Rectal smooth muscle tissue (tissue), 1 donor: ENCODE data around the gene CROCC2.

Source experiments
- H3K27ac ChIP-seq: one replicate; pipeline ENCODE4 v1.7.0; 2013; ENCODE audit warnings: low read depth, low read length, inconsistent platforms
- H3K27me3 ChIP-seq: one replicate; pipeline ENCODE4 v1.7.0; 2013; ENCODE audit warnings: low read length; ENCODE audit not compliant: control insufficient read depth, insufficient read depth
- H3K36me3 ChIP-seq: one replicate; pipeline ENCODE4 v1.7.0; 2013; ENCODE audit warnings: low read length; ENCODE audit not compliant: control insufficient read depth, insufficient read depth
- H3K4me1 ChIP-seq: one replicate; pipeline ENCODE4 v1.7.0; 2013; ENCODE audit warnings: low read length; ENCODE audit not compliant: control insufficient read depth, insufficient read depth
- H3K4me3 ChIP-seq: one replicate; pipeline ENCODE4 v1.7.0; 2013; ENCODE audit warnings: low read length
- H3K9ac ChIP-seq: one replicate; pipeline ENCODE4 v1.7.0; 2013; ENCODE audit warnings: low read length

Gene CROCC2

DNA sequence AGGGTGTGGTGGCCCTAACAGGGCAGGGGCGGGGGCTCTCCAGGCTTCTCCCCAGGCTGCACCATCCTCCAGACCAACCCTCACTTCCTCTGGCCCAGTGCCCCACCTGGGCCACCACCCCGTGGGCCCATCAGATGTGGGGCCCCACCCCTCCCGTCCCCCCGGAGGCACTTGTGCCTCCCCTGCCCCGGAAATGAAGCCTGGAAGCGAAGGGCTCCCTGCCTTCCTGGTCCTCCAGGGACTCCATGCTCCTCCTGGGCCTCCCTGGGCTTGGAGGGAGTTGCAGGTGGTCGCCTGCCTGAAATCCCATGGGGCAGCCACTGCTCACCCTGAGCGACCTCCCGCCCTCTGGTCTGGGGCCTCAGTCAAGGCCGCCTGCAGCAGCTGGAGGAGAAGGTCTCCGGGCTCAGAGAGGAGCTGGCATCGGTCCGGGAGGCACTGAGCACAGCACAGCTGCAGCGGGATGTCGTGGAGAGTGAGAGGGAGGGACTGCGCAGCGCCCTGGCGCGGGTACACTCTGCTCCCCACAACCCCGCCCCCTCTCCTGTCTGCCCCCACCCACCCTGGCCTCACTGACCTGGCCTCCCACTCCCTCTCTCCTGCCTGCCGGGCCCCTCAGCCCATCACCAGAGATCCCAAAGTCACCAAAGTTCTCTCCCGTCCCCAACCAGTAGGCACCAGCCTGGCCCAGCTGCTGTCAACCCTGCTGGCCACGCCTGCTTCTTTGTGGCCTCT is 28.0 kb downstream of the CROCC2 start:
- no peaks in the 10 kb centered on the region for H3K36me3 ChIP-seq
- H3K9ac ChIP-seq = no peak overlapping the region
- no peak overlapping the region for H3K4me3 ChIP-seq
- no peaks in the 10 kb centered on the region for H3K4me1 ChIP-seq
- no peaks in the 10 kb centered on the region for H3K27me3 ChIP-seq
- no peak overlapping the region for H3K27ac ChIP-seq

DNA sequence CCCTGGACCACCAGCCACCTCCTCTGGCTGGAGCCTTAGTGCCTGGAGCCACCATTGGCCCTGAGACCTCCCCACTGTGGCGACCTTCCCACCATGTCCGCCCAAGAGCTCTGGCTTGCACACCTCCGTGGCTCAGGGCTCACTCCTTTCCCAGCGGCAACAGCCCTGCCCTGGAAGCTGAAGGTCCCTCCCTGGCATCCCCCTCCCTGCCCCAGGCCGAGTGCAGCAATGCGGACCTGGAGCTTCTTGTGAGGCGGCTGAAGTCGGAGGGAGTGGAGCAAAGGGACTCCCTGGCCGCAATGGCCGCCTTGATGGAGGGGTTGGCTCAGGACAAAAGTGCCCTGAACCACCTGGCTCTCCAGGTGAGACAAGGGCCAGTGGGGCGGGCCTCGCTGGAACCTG is 28.6 kb downstream of the CROCC2 start:
- Histone ChIP-seq H3K4me1 (no peaks in the 10 kb centered on the region), H3K36me3 (no peaks in the 10 kb centered on the region), H3K27ac (no peak overlapping the region), H3K27me3 (no peaks in the 10 kb centered on the region), H3K9ac (no peak overlapping the region), H3K4me3 (no peak overlapping the region)

DNA sequence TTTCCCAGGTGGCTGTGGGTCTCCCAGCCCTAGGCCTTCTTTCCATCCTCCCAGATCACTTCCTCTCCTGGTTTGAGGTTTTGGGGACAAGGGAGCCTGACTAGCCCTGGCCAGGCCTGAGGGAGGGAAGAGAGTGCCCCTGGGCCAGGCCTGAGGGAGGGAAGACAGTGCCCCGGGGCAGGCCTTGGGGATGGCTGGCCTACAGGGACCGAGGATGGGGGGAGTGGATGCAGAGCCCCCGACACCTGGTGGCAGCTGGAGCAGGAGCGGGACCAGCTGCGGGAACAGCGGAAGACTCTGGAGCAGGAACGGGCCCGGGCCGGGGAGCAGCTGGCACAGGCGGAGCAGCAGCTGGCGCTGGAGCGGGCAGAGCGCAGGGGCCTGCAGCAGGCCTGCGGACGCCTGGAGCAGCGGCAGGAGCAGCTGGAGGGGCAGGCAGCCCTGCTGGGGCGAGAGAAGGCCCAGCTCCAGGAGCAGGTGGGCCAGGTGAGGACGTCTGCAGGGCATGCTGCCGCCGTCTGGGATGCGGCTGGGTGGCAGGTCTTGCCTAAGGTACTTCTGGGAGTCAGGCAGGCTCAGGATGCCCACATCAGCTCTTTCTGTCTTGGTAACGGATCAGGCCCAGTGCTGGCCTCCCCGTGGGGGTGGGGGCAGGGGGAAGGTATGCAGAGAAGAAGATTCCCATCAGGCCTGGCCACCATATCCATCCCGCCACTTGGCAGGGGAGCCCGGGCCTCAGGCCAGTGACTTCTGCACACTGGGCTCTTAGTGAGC is 29.2 kb downstream of the CROCC2 start:
- H3K4me3 ChIP-seq = no peak overlapping the region
- H3K4me1 ChIP-seq = no peaks in the 10 kb centered on the region
- H3K27ac ChIP-seq = no peak overlapping the region
- no peaks in the 10 kb centered on the region for H3K27me3 ChIP-seq
- H3K36me3 ChIP-seq = no peaks in the 10 kb centered on the region
- H3K9ac ChIP-seq = no peak overlapping the region

DNA sequence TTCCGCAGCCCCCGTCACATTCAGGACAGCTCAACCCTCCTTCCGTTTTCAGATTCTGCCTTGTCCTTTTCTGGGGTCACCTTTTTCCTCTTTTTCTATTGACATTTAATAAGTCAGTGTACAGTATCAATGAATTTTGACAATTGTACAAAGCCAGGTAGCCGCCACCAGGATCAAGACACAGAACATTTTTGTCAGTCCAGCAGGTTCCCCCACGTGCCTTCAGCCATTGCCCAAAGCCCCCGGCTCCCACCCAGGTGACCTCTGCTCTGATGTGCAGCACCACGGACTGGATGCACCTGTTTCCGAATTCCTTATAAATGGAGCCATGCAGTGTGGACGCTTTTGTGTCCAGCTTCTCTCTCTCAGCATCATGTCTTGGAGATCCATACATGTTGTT is 30.0 kb downstream of the CROCC2 start:
- Histone ChIP-seq H3K4me3 (no peak overlapping the region), H3K4me1 (no peaks in the 10 kb centered on the region), H3K9ac (no peak overlapping the region), H3K36me3 (no peaks in the 10 kb centered on the region), H3K27me3 (no peaks in the 10 kb centered on the region), H3K27ac (no peak overlapping the region)

DNA sequence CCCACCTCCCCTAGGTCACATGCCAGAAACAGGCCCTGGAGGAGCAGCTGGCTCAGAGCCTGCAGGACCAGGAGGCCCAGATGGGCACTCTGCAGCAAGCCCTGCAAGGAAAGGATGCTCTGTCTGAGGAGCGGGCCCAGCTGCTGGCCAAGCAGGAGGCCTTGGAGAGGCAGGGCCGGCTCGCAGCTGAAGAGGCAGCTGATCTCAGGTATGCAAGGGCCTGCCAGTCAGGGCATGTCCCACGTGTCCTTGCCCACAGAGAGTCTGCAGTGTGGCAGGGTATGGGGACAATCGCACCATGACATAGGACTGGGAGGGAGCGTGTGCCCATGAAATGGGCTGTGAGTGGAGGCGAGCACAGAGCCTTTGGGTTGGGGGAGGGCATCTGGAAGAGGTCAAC is 39.9 kb downstream of the CROCC2 start:
- no peaks in the 10 kb centered on the region for H3K36me3 ChIP-seq
- H3K4me3 ChIP-seq = no peak overlapping the region
- H3K4me1 ChIP-seq = no peaks in the 10 kb centered on the region
- no peak overlapping the region for H3K9ac ChIP-seq
- H3K27me3 ChIP-seq = no peaks in the 10 kb centered on the region
- no peak overlapping the region for H3K27ac ChIP-seq

DNA sequence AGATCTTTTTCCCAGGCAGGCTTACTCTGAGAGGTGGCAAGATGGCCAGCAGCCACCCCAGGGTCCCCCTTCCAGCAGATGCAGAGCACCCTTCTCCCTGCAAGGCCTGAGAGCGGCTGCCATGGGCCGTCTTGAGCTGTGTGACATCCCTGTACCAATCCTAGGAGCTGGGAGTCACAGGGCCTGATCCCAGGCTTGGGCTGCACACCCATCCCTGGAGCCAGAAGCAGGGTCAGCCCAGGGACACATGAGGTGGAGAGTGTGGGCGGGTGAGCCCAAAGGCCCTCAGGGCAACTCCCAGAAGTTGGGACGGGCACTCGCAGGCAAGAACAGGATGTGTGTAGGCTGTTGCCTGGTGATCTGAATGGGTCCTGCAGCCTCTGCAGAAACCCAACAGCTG is 40.5 kb downstream of the CROCC2 start:
- no peak overlapping the region for H3K27ac ChIP-seq
- no peak overlapping the region for H3K4me3 ChIP-seq
- H3K9ac ChIP-seq = no peak overlapping the region
- no peaks in the 10 kb centered on the region for H3K36me3 ChIP-seq
- H3K4me1 ChIP-seq = no peaks in the 10 kb centered on the region
- H3K27me3 ChIP-seq = no peaks in the 10 kb centered on the region

DNA sequence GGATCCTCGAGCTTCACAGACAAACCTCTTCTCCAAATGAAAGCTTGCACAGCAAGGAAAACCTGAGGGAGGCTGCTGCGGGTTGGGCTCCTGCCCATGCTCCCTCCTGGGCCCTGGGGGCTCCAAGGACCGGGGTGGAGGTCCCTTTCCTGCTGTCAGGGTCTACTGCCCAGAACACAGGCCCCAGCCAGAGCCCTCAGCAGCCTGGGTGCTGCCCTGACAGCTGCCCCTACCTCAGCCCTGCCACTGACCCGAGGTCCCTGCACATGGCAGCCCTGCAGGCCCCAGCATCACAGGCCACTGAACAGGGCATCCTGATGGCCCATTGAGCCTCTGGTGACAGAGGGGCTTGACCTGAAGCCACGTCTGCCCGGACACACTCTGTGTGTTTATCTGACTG is 41.0 kb downstream of the CROCC2 start:
- no peak overlapping the region for H3K9ac ChIP-seq
- no peaks in the 10 kb centered on the region for H3K36me3 ChIP-seq
- H3K4me1 ChIP-seq = no peaks in the 10 kb centered on the region
- no peaks in the 10 kb centered on the region for H3K27me3 ChIP-seq
- no peak overlapping the region for H3K27ac ChIP-seq
- no peak overlapping the region for H3K4me3 ChIP-seq

DNA sequence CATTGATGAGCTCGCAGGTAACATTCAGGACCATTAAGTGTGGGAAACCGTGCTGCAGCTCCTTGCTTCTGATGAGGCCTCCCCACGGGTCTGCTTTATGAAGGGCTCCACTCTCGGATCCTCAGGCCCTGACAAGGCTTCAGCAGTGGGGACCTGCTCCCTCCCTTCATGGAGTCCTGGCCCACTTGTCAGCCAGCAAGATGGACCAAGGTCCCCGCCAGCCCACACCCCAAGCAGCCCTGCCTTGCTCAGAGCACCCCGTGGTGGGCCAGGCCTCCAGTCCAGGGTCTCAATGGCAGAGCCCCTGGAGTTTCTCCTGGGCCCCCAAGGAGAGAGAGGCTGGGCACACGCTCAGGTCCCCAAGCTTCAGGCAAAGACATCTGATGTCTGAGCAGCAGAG is 41.5 kb downstream of the CROCC2 start:
- H3K9ac ChIP-seq = no peak overlapping the region
- no peaks in the 10 kb centered on the region for H3K36me3 ChIP-seq
- no peak overlapping the region for H3K27ac ChIP-seq
- no peaks in the 10 kb centered on the region for H3K4me1 ChIP-seq
- no peak overlapping the region for H3K4me3 ChIP-seq
- no peaks in the 10 kb centered on the region for H3K27me3 ChIP-seq

DNA sequence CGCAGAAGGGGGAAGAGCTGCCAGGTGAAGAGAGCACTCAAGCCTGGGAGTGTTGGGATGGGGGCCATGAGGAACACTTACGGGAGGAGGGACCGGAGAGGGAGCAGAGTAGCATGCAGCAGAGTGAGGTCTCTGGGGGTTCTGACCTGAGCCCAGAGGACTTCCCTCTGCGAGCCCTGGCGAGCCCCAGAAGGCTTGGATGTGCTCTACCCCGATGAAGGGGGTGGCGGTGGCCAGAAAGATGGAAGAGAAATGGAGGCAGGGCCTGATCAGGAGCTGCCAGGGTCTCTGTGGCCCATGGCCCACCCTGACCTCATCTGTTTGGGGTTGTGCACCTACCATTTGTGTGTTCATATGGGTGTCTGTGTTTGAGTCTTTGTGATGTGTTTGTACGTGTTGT is 42.0 kb downstream of the CROCC2 start:
- H3K36me3 ChIP-seq = no peaks in the 10 kb centered on the region
- H3K9ac ChIP-seq = no peak overlapping the region
- H3K27ac ChIP-seq = no peak overlapping the region
- no peaks in the 10 kb centered on the region for H3K4me1 ChIP-seq
- no peak overlapping the region for H3K4me3 ChIP-seq
- no peaks in the 10 kb centered on the region for H3K27me3 ChIP-seq

DNA sequence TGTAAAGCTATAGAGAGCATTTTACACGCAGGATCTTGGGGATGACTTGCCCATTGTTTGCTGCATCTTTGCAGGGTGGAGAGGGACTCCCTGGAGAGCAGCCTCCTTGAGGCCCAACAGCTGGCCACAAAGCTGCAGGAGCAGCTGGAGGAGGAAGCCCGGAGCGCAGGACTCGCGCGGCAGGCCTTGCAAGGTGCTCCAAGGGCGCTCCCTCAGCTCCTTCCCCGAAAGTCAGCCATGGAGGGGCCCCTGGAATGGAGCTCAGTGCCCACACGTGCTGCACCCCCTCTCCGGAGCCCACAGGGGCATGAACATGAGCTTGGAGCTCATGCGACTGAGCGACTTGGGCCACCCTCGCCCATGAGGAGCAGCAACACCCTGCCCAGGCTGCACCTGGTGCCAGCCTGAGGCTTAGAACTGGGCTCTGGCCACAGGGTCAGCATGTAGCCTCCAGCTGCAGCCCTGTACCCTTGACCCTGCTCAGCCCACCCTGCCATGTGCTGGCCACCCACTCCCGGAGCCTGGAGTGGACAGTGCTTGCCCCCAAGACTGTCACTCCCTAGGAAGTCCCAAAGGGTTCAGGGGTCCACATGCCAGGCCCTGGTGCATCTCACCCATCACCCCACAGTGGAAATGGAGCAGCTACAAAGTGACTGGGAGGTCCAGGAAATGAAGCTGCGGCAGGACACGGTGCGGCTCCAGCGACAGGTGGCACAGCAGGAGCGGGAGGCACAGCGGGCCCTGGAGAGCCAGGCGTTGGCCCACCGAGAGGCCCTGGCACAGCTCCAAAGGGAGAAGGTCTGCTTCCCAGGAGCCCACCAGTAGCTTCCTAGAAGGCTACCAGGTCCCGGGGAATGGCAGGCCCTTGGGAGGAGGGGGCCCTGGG is 43.0 kb downstream of the CROCC2 start:
- Histone ChIP-seq H3K27me3 (no peaks in the 10 kb centered on the region), H3K4me1 (no peaks in the 10 kb centered on the region), H3K9ac (no peak overlapping the region), H3K27ac (no peak overlapping the region), H3K4me3 (no peak overlapping the region), H3K36me3 (no peaks in the 10 kb centered on the region)

DNA sequence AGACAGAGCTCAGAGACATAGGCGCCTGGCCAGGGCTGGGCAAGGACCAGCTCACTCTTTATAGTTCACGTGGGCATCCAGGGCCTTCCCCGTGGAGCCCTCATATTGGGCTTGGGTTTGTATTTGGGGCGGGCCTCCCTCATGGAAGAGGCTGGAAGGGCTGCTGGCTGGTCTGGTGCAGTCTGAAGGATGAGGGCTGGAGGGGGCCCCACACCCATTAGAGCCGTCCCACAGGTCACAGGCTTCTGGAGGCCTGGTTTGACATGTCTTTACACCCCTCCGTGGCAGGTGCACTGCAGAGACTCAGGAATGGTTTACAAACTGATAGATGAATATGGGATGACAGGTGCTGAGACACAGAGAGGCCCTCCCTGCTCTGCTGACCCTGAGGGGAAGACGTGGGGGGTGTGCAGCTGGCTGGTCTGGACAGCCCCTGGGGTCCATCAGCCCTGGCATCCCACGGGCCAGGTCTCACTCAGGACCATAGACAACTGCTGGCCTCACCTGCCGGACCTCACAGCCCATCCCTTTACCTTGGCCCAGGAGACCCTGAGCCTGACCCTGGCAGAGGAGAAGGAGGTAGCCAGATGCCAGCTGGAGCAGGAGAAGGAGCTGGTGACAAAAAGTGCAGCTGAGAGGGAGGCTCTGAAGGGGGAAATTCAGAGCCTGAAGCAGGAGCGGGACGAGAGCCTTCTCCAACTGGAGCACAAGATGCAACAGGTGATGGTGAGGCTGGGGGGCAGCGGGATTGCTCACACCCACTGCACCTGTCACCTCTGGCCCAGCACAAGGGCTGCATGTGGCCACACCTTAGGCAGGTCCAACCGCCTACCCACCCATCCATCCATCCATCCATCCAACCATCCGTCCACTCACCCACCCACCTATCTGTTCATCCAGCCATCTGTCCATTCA is 43.9 kb downstream of the CROCC2 start:
- Histone ChIP-seq H3K4me1 (no peaks in the 10 kb centered on the region), H3K27ac (no peak overlapping the region), H3K4me3 (no peak overlapping the region), H3K36me3 (no peaks in the 10 kb centered on the region), H3K9ac (no peak overlapping the region), H3K27me3 (no peaks in the 10 kb centered on the region)
